Peyer's patch (tissue), 4 donors: ENCODE measurements around the gene RAPGEF3.

Experiments
- POLR2A ChIP-seq, 2 donors: fragments of 450-650 bp; IDR thresholded peaks; one replicate each; pipeline ENCODE4 v1.5.1; 2017; ENCODE audit warnings: antibody characterized with exemption in 2 of 2, mild to moderate bottlenecking in 2 of 2, moderate library complexity in 2 of 2
- TF ChIP-seq, protein P1 (sequence below), 6 experiments: fragments of 450-650 bp in 4 of 6; fragments of 200-600 bp in 2 of 6; sonication (generic) in 1 of 6; IDR thresholded peaks; one replicate each; pipeline ENCODE4 v1.5.1; 2017 to 2019; ENCODE audit warnings: antibody characterized with exemption in 6 of 6, mild to moderate bottlenecking in 3 of 6, moderate library complexity in 1 of 6

GRCh38 chr12:47735649-47736048 lies 23.0 kb downstream of the RAPGEF3 start:
- TF ChIP-seq, protein P1, sequence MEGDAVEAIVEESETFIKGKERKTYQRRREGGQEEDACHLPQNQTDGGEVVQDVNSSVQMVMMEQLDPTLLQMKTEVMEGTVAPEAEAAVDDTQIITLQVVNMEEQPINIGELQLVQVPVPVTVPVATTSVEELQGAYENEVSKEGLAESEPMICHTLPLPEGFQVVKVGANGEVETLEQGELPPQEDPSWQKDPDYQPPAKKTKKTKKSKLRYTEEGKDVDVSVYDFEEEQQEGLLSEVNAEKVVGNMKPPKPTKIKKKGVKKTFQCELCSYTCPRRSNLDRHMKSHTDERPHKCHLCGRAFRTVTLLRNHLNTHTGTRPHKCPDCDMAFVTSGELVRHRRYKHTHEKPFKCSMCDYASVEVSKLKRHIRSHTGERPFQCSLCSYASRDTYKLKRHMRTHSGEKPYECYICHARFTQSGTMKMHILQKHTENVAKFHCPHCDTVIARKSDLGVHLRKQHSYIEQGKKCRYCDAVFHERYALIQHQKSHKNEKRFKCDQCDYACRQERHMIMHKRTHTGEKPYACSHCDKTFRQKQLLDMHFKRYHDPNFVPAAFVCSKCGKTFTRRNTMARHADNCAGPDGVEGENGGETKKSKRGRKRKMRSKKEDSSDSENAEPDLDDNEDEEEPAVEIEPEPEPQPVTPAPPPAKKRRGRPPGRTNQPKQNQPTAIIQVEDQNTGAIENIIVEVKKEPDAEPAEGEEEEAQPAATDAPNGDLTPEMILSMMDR (IDR thresholded peaks at IDR 0.05): no peak
- no peak for TF ChIP-seq POLR2A (IDR thresholded peaks at IDR 0.05)
